Endodermal cell (in vitro differentiated cells): ENCODE measurements around the gene ADAMTS2. TPM values are rescaled to one million over a fixed set of nuclear protein-coding genes. Genes with fewer than 3 reads are reported as not detected.
A peak's percentile ranks its signal among the peaks of the same experiment; 100 is the strongest.

Experiments used
- DNase-seq: peaks from one replicate; pipeline ENCODE4 v3.0.0-alpha.2; 2017
- H3K27ac ChIP-seq: 2 replicates; pipeline ENCODE4 v1.5.1; 2013; ENCODE audit warnings: mild to moderate bottlenecking, low read depth, low read length, moderate library complexity
- H3K27me3 ChIP-seq: 2 replicates; pipeline ENCODE4 v1.6.1; 2013; ENCODE audit warnings: mild to moderate bottlenecking, low read length, moderate library complexity; ENCODE audit not compliant: insufficient read depth, control insufficient read depth, poor library complexity, severe bottlenecking
- H3K36me3 ChIP-seq: 2 replicates; pipeline ENCODE4 v1.7.0; 2013; ENCODE audit warnings: mild to moderate bottlenecking, low read length, moderate library complexity; ENCODE audit not compliant: control insufficient read depth, insufficient read depth
- H3K4me1 ChIP-seq: one replicate; pipeline ENCODE4 v1.7.0; 2013; ENCODE audit warnings: low read length; ENCODE audit not compliant: control insufficient read depth, insufficient read depth
- H3K4me3 ChIP-seq: 2 replicates; pipeline ENCODE4 v1.5.1; 2013; ENCODE audit warnings: mild to moderate bottlenecking, low read length, moderate library complexity
- H3K9ac ChIP-seq: 2 replicates; pipeline ENCODE4 v1.6.1; 2013; ENCODE audit warnings: mild to moderate bottlenecking, low read length, moderate library complexity; ENCODE audit not compliant: poor library complexity, severe bottlenecking; ENCODE audit errors: extremely low read depth
- H3K9me3 ChIP-seq: 2 replicates; pipeline ENCODE4 v1.6.1; 2013; ENCODE audit warnings: mild to moderate bottlenecking, low read length, moderate library complexity; ENCODE audit not compliant: control insufficient read depth
- H3K27ac Mint-ChIP-seq: 2 replicates; pipeline ENCODE4 v1.8.0; 2020; ENCODE audit warnings: mixed read lengths
- H3K27me3 Mint-ChIP-seq: 2 replicates; pipeline ENCODE4 v1.8.0; 2021; ENCODE audit warnings: mild to moderate bottlenecking, mixed read lengths; ENCODE audit not compliant: insufficient read depth
- H3K36me3 Mint-ChIP-seq: 2 replicates; pipeline ENCODE4 v1.8.0; 2020; ENCODE audit warnings: low read depth, mixed read lengths
- H3K4me1 Mint-ChIP-seq: 2 replicates; pipeline ENCODE4 v1.8.0; 2020; ENCODE audit warnings: mixed read lengths
- H3K4me3 Mint-ChIP-seq: 2 replicates; pipeline ENCODE4 v1.8.0; 2020; ENCODE audit warnings: mild to moderate bottlenecking, moderate library complexity, mixed read lengths
- H3K9me3 Mint-ChIP-seq: 2 replicates; pipeline ENCODE4 v1.8.0; 2020; ENCODE audit warnings: mild to moderate bottlenecking, mixed read lengths
- CTCF ChIP-seq: fragments of 200-600 bp; sonication (generic); conservative IDR thresholded peaks from 2 replicates; pipeline ENCODE4 v1.5.0; 2021; ENCODE audit warnings: antibody characterized with exemption, mild to moderate bottlenecking
- WGBS, 2 experiments: methylation state at CpG; one replicate each; pipeline versions ENCODE4 v1.1.5 to v1.1.7; 2013; ENCODE audit warnings: missing lambda C conversion rate in 2 of 2, mixed read lengths in 1 of 2; ENCODE audit not compliant: insufficient coverage in 1 of 2, insufficient read length in 1 of 2; 5-methylcytosine and 5-hydroxymethylcytosine counted together
- total RNA-seq, 2 donors: library from RNA; stranded (reverse); fragmentation: NEBNext Ultra II Directional in 1 of 2; extraction: Animal tissue kit (Norgen Biotek cat#: 25700) in 1 of 2; gene quantifications; 2 replicates in 1 of 2; 3 replicates in 1 of 2; pipeline ENCODE4 v1.2.1, GENCODE V29; 2021

The ADAMTS2 gene
- total RNA-seq, 2 donors from 2014 or later: 1.2 to 2.6 TPM

- H3K27me3 Mint-ChIP-seq: no peaks in the 10 kb centered on the region
- Histone ChIP-seq H3K9me3 (no peaks in the 10 kb centered on the region), H3K9ac (no peak overlapping the region), H3K36me3 (no peaks in the 10 kb centered on the region), H3K4me3 (no peak overlapping the region), H3K4me1 (no peaks in the 10 kb centered on the region), H3K27ac (no peak overlapping the region), H3K27me3 (no peaks in the 10 kb centered on the region)
- H3K4me3 Mint-ChIP-seq: no peak overlapping the region
- DNase-seq: no peak
- peaks cover 4% of the 10 kb centered on the region for H3K9me3 Mint-ChIP-seq
- H3K4me1 Mint-ChIP-seq: no peaks in the 10 kb centered on the region
- no peaks in the 10 kb centered on the region for H3K36me3 Mint-ChIP-seq
- no peak for TF ChIP-seq CTCF
- no peak overlapping the region for H3K27ac Mint-ChIP-seq
- 93 to 100% methylated on average over 4 to 8 of the region's 8 CpGs for WGBS, 2 experiments
Observed at GRCh38 chr5:179280095-179280490, 65.2 kb downstream of the ADAMTS2 start.

- TF ChIP-seq CTCF: no peak
Observed at GRCh38 chr5:179279347-179280094, 65.7 kb downstream of the ADAMTS2 start.

DNA sequence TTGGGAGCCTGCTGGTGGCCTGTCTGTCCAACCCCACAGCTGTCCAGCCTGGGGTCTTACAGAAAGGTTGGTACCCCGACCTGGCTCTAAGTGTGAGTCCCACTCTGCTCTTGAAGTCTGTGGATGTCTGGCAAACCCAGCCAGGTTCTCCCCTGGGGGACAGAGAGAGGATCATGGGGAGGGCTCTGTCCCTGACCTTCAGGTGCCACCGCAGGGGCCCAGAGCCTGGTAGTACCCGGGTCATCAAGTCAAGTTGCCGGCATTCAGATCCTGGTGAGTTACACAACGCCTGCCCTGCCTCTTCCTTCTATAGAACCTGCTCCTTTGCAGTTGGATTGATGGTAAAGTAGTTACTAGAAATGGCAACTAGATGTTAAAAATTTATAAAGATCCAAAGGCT is 66.7 kb downstream of the ADAMTS2 start:
- Mint-ChIP-seq H3K4me1 (no peaks in the 10 kb centered on the region), H3K27ac (no peak overlapping the region), H3K27me3 (no peaks in the 10 kb centered on the region), H3K9me3 (peaks cover 4% of the 10 kb centered on the region), H3K4me3 (no peak overlapping the region), H3K36me3 (no peaks in the 10 kb centered on the region)
- Histone ChIP-seq H3K36me3 (no peaks in the 10 kb centered on the region), H3K27ac (peak overlapping the region; percentile 49), H3K4me3 (no peak overlapping the region), H3K9ac (no peak overlapping the region), H3K27me3 (no peaks in the 10 kb centered on the region), H3K4me1 (no peaks in the 10 kb centered on the region), H3K9me3 (no peaks in the 10 kb centered on the region)
- DNase-seq: no peak
- 74 to 78% methylated on average over 3 to 5 of the region's 5 CpGs for whole genome bisulfite sequencing, 2 experiments
- no peak for TF ChIP-seq CTCF

More at GRCh38 chr5:179279347-179280094, 65.7 kb downstream of the ADAMTS2 start:
- Mint-ChIP-seq H3K4me3 (no peak overlapping the region), H3K4me1 (no peaks in the 10 kb centered on the region), H3K27me3 (no peaks in the 10 kb centered on the region), H3K27ac (no peak overlapping the region), H3K9me3 (peaks cover 4% of the 10 kb centered on the region), H3K36me3 (no peaks in the 10 kb centered on the region)
- WGBS, 2 experiments: 86 to 97% methylated on average over 5 to 14 of the region's 14 CpGs
- Histone ChIP-seq H3K4me1 (no peaks in the 10 kb centered on the region), H3K27ac (peak overlapping the region; percentile 32), H3K9ac (no peak overlapping the region), H3K36me3 (no peaks in the 10 kb centered on the region), H3K27me3 (no peaks in the 10 kb centered on the region), H3K9me3 (no peaks in the 10 kb centered on the region), H3K4me3 (no peak overlapping the region)
- DNase-seq: no peak
